Urothelium cell line (cell line): ENCODE data around the gene STXBP4.

ENCODE experiments used
- DNase-seq: peaks from one replicate; pipeline ENCODE4 v3.0.0; 2011; ENCODE audit warnings: low spot score, mixed read lengths
- FAIRE-seq: peaks from 2 replicates; lab custom pipeline; 2011; peaks lifted over from hg19 to GRCh38; lab: Jason Lieb, UNC

Gene STXBP4

DNA sequence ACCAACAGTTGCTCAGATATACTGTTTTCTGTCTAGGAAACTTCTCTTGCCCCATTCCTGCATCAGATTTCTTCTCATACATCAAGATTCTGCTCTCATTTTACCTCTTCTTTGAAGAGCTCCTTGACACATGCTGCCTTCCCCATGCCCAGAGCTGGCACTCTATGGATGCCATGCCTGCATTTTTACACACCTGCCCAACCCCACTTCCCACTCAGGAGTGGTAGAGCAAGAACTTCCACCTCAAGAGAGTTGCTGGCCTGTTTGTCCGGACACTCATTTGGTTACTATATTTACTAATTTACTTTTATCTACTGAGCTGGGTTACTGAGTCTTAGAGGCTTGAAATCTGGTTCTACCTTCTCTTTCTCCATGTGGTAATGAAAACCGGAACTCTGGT is 197.9 kb downstream of the STXBP4 start:
- no peak for FAIRE-seq
- DNase-seq = no peak

DNA sequence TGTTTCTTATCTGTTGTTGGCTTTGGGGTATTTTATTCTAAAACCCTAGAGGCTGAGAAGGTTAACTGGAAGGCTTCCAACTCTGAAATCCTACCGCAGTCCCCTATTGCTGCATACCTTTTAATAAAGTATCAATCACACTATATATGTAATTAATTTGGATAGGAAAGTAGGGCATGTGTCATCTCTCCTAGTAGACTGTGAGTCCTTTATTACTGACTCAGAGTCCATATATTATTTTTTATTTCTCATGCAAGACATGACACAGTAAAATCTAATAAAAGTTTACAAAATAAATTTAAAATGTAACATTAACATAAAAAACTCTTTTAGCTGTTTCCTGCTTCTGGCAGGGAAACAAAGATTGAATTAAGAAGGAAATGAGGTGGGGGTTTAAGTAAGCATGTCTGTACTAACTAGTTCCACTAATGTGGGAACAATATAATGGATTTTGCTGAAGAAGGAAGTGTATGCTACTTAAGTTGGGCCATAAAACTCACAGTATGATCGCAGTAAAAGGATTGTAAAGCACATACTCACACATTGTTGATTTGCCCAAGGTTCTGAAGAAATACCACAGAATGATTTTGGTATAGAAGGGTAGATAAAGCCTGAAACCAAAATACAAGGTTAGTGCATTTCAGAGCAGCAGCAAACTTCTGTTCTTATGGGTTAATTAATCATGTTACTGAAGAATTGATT is 198.6 kb downstream of the STXBP4 start:
- FAIRE-seq (no peak), DNase-seq (no peak)

DNA sequence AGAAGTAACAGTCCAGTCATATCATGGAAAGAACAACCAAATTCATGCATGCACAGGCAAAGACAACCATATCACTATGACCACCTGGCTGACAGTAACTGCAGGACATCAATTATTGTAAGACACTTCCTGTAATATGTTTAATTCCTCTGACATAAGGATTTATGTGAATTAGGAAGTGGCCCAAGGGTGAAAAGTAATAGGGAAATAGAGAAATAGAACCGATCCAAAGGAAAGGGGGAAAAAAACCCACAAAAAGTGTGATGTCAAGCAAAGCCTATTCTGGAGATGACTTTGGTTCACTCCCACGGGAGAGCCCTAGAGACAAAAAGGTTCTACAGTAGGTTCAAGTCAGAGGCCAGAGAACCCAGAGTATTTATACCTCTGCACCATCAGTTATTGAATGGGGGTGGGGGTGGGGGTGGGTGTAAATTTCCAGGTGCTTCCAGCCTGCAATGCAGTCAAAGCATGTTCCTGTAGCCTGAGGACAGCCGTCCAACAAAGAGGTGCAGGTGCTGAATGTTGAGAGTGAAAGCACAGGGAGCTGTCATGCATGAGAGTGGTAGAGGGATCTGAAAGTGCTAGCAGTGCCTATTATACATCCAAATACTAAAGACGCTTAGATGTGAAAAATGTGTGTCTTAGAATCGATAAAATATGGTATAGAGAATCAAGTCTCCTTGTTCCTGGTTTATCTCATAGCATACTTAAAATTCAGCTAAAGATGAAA is 200.6 kb downstream of the STXBP4 start:
- FAIRE-seq (no peak), DNase-seq (no peak)

GRCh38 chr17:55171634-55172328 is 203.2 kb downstream of the STXBP4 start:
- no peak for FAIRE-seq
- no peak for DNase-seq

- FAIRE-seq = no peak
Observed at GRCh38 chr17:55172612-55173011, 204.0 kb downstream of the STXBP4 start.

DNA sequence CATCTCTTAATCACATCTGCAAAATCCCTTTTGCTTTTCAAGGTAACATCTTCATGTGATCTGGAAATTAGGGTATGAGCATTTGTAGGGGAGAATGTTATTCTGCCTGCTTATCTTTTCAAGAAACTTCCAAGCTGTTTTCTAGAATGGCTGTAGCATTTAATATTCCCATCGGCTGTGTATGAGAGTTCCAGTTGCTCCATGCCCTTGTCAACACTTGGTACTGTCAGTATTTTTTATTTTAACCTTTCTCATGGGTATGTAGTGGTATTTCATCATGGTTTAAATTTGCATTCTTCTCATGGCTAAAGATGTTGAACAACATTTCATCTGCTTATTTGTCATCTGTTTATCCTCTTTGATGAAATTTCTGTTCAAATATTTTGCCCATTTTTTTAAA is 205.6 kb downstream of the STXBP4 start:
- DNase-seq (no peak), FAIRE-seq (no peak)

More at GRCh38 chr17:55172612-55173011, 204.0 kb downstream of the STXBP4 start:
- DNase-seq = no peak

DNA sequence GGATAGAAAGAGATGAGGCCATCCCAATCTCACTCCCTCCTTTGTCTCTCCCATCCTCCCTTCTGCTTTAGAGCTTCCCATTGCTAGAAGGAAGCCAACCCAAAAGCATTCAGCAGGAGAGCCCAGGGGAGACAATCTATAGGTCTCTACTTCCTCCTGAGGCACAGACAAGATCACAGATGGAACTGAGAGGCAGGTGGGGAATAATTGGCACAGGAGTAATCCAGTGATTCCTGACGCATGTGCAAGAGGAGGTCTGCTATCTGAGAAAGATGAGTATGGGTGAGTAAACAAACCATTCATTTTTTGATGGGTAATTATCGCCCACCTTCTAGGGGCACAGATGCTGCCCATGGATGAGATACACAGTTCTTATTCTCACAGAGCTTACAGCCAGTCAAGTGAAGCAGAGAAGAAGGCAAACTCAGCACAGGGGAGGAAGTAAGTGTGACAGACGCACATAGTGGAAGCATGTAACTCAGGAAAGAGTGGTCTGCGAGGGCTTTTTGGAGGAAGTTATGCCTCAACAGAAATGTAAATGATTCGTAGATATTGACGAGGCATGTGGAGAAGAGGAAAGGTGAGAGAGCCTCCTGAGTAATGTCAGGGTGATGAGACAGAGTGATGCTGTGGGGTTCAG is 207.3 kb downstream of the STXBP4 start:
- DNase-seq (no peak), FAIRE-seq (no peak)

DNA sequence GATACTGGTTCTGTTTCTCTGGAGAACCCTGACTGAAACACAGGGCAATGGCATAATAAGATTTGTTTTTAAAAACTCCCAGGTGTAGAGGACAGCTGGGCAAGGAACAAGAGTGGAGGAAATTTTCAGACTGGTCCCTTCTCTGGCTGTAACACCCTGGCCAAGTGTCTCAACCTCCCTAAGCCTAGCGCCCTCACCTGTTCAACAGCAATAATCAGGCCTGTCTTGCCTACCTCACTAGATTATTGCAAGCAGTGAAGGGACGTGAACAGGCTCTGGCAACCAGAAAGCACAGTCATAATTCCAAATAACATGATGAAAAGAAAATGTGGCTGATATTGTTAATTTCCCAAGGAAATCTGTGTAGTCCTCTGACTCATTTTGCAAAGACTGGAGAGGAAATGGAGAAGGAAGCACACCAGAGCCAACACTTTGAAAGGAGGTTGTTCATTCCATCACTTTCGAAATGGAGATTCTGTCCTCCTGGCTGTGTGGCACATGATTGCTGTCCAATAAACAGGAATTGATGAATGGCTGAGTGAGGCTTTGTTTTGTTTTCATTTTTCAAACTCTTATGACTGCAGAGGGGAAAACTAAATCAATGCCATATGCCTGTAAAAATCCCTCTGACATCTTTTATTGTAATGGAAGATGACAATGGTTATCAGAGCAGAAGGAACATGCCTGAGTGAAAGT is 208.7 kb downstream of the STXBP4 start:
- DNase-seq = no peak
- no peak for FAIRE-seq

GRCh38 chr17:55177855-55178217 is 209.3 kb downstream of the STXBP4 start:
- no peak for FAIRE-seq
- no peak for DNase-seq

DNA sequence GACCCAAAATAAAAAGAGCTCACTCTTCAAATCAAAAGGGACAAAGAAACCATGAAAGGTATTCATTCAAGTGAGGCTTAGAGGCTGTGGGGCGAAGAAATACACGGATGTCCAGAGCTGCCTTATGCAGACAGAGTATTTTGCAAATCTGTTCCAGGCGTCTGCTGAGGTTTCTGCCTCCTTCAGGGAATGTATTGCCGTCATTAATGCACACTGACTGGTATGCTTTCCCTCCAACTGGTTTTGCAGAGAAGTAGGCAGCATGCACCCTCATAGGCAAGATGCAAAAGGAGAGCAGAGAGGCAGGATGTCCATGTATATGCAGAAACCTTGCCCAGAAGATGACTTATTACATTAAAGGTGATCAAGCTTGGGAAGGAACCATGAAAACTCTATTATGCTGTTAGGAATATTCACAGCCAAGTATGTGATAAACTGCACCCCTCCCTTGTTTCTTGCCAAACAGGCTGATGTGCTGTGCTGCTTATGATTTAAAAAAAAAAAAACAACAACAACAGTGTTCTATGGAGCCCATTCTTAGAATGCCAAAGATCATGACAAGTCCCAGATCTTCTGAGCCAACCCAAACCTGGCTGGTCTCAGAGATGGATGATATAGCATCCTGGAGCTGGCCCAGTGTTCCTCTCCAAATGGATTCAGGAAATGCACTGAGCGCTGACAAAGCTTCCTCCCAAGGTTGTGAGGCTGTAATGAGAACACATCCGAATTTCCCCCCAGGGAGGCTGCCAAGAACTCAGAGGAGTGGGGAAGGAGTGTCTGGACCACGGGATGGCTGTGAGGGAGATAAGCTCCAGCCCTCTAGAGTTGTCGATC is 218.6 kb downstream of the STXBP4 start:
- DNase-seq = no peak
- no peak for FAIRE-seq

- DNase-seq (no peak), FAIRE-seq (no peak)
Observed at GRCh38 chr17:55190748-55191147, 222.2 kb downstream of the STXBP4 start.

- FAIRE-seq (no peak), DNase-seq (no peak)
Observed at GRCh38 chr17:55198690-55199370, 230.3 kb downstream of the STXBP4 start.

DNA sequence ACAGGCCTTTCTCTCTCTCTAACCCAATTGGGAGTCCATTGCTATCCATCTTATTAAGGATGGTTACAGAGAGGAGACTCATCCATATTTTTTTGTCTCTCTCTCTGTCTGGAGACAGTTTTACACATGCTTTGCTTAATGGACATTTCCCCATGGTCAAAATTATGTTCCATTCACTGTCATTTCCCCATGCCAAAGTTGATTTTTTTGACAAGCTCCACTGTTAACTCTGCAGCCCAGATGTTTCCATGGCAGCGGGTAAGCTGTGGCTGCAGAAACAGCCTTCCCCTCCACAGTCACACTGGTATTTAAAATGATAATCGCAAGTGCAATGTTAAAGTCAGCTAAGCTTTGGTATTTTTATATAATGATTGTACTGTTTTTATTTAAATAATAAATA is 232.3 kb downstream of the STXBP4 start:
- FAIRE-seq = no peak
- DNase-seq = no peak

DNA sequence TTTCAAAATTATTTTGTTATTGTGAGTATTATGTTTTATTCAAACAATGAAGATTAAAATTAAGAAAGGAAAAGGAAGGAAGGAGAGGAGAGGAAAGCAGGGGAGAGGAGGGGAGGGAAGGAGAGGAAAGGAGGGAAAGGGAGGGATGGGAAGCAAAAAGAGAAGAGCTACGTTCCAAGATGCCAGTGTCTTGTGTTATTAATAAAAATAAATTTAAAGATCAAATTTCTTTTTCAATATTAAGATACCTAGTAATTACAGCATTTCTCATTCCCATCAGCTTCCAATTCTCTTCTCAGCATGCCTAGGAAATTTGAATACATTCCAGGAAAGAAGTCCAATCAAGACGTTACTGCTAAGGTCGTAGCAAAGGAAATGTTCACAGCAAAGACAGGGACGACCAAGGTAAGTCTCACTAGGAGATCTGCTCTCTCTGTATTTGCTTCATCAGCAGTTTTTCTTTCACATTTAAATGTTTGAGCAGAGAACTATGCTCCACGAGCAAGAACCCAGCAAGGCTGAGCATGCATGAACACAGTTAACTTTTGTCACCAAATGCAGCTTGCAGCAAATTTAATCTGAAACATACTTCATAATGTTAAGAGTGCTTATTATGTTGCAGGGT is 232.9 kb downstream of the STXBP4 start:
- FAIRE-seq = peak; percentile 5
- DNase-seq = no peak

DNA sequence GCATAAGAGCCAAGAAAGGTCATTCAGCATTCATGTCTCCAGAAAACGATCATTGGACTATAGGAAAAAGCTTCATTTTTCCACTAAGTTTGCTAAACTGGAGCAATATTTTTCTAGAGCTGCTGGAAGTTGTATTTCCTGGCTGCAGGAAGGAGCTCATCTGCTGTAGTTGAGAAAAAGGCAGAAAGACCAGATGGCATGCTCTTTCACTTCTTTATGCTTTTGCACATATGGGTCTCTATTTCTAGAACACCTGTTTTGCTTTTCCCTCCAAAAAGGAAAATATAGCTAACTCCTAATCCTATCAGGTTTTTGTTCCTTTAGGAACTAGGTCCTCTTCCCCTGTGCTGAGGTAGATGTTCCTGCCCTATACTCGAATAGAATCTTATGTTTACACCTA is 234.3 kb downstream of the STXBP4 start:
- DNase-seq (no peak), FAIRE-seq (no peak)

DNA sequence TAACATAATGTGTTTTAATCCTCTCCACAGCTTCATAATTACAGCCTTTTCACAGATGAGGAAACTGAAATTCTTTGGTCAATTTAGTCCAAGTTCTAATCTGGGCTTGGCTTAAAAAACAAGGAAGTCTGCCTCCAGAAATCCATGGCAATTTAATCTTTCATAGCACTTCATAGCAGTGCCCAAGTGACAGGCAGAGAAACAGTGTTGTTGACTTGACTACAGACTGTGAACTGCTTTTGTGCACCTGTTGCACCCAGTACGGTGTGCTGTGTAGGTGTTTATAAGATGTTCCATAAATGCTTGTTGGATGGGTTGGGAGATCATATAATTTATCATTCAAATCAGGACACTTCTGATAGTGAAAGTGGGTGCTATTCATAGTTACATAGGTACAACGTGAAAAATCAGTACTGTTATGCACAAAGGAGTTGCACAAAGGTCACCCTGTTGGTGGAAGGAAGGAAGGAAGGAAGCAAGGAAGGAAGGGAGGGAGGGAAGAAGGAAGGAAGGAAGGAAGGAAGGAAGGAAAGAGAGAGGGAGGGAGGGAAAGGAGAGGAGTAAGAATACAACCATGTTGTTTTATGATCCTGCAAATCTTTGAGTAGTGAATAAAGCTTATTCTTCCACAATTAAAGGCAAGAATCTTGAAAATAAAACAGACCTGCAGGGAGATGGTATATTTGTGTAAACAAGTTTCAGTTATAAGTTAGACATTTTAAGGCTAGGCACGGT is 239.7 kb downstream of the STXBP4 start:
- FAIRE-seq = no peak
- no peak for DNase-seq

GRCh38 chr17:55210292-55210691 is 241.7 kb downstream of the STXBP4 start:
- no peak for DNase-seq
- FAIRE-seq = no peak

- no peak for DNase-seq
- FAIRE-seq = no peak
Observed at GRCh38 chr17:55212880-55213279, 244.3 kb downstream of the STXBP4 start.
